Esophagus muscularis mucosa (tissue), 4 donors: ENCODE measurements around the gene SHH.

Experiments
- EP300 ChIP-seq: sonication (generic); formaldehyde crosslinking; IDR thresholded peaks from one replicate; pipeline ENCODE4 v1.6.1; 2017; ENCODE audit warnings: antibody characterized with exemption
- POLR2A ChIP-seq: fragments of 450-650 bp; IDR thresholded peaks from one replicate; pipeline ENCODE4 v1.6.1; 2017; ENCODE audit warnings: antibody characterized with exemption, moderate library complexity, mild to moderate bottlenecking, low read depth
- POLR2AphosphoS5 ChIP-seq, 2 donors: sonication (generic); formaldehyde crosslinking; IDR thresholded peaks; one replicate each; pipeline ENCODE4 v1.6.1; 2017; ENCODE audit warnings: antibody characterized with exemption in 2 of 2
- TF ChIP-seq, protein P1 (sequence below), 3 experiments: fragments of 200-600 bp in 2 of 3; fragments of 450-650 bp in 1 of 3; sonication (generic) in 2 of 3; IDR thresholded peaks; one replicate each; pipeline ENCODE4 v1.5.1; 2017 to 2019; ENCODE audit warnings: antibody characterized with exemption in 3 of 3, mild to moderate bottlenecking in 2 of 3, moderate library complexity in 1 of 3

- TF ChIP-seq, protein P1, sequence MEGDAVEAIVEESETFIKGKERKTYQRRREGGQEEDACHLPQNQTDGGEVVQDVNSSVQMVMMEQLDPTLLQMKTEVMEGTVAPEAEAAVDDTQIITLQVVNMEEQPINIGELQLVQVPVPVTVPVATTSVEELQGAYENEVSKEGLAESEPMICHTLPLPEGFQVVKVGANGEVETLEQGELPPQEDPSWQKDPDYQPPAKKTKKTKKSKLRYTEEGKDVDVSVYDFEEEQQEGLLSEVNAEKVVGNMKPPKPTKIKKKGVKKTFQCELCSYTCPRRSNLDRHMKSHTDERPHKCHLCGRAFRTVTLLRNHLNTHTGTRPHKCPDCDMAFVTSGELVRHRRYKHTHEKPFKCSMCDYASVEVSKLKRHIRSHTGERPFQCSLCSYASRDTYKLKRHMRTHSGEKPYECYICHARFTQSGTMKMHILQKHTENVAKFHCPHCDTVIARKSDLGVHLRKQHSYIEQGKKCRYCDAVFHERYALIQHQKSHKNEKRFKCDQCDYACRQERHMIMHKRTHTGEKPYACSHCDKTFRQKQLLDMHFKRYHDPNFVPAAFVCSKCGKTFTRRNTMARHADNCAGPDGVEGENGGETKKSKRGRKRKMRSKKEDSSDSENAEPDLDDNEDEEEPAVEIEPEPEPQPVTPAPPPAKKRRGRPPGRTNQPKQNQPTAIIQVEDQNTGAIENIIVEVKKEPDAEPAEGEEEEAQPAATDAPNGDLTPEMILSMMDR (IDR thresholded peaks at IDR 0.05): peak; percentile 37 to 50 (median 49)
- TF ChIP-seq EP300 (no peak), POLR2A (no peak), POLR2AphosphoS5 (IDR thresholded peaks at IDR 0.05) (no peak)
Observed at GRCh38 chr7:155815332-155816191, 3.3 kb upstream of the SHH start.
